Dendritic cell treated with granulocyte-macrophage colony-stimulating factor and Interleukin-4, amounts not matched to agents 40 ng/mL and 50 ng/mL, for 4 days (primary cell): ENCODE data around the gene GSC2.
A peak's percentile ranks its signal among the peaks of the same experiment; 100 is the strongest.

Experiments used
- H3K27ac Mint-ChIP-seq: one replicate; pipeline ENCODE4 v1.8.0; 2022; ENCODE audit warnings: mild to moderate bottlenecking, mixed read lengths
- H3K27me3 Mint-ChIP-seq: one replicate; pipeline ENCODE4 v1.8.0; 2022; ENCODE audit warnings: mild to moderate bottlenecking, mixed read lengths
- H3K36me3 Mint-ChIP-seq: one replicate; pipeline ENCODE4 v1.8.0; 2022; ENCODE audit warnings: low read depth, mixed read lengths
- H3K4me1 Mint-ChIP-seq: one replicate; pipeline ENCODE4 v1.8.0; 2022; ENCODE audit warnings: low read depth, mixed read lengths
- H3K4me3 Mint-ChIP-seq: one replicate; pipeline ENCODE4 v1.8.0; 2022; ENCODE audit warnings: mild to moderate bottlenecking, moderate library complexity, mixed read lengths
- H3K9me3 Mint-ChIP-seq: one replicate; pipeline ENCODE4 v1.8.0; 2022; ENCODE audit warnings: mixed read lengths
- intact Hi-C: fragments of 100-400 bp; cut with micrococcal nuclease; formaldehyde crosslinking; loops from one replicate; pipeline ENCODE4 v1.15.0; 2022

Gene GSC2

GRCh38 chr22:19181786-19182471 lies 31.8 kb upstream of the GSC2 start:
- Mint-ChIP-seq H3K27me3 (no peaks in the 10 kb centered on the region), H3K27ac (no peak overlapping the region), H3K36me3 (peaks cover 3% of the 10 kb centered on the region), H3K4me3 (no peak overlapping the region), H3K4me1 (peaks cover 15% of the 10 kb centered on the region), H3K9me3 (no peaks in the 10 kb centered on the region)
- intact Hi-C loops, result no loop called here

GRCh38 chr22:19180740-19181410 lies 30.8 kb upstream of the GSC2 start:
- intact Hi-C loops, result no loop called here
- Mint-ChIP-seq H3K36me3 (peaks cover 13% of the 10 kb centered on the region), H3K4me1 (peaks cover 25% of the 10 kb centered on the region), H3K27me3 (no peaks in the 10 kb centered on the region), H3K27ac (no peak overlapping the region), H3K4me3 (no peak overlapping the region), H3K9me3 (no peaks in the 10 kb centered on the region)

DNA sequence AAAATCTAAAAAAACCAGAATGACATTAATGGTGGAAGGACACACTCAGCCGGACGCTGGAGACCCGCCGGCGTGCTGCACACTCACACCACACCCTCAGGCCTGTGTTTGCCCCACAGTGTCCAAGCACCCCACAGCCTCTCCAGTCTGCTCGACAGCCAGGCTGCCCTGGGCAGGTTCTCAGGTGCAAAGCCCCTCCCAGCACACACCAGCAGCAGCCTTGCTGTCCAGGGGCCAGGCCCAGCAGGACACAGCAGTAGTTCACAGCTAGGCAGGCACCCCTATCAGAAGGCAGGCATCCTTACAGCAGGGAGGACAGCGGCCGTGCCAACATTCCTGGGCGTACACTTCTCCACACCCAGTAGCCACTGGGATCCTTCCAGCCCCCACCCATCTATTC lies 30.1 kb upstream of the GSC2 start:
- intact Hi-C loops, result no loop called here
- peaks cover 32% of the 10 kb centered on the region for H3K4me1 Mint-ChIP-seq
- no peak overlapping the region for H3K4me3 Mint-ChIP-seq

GRCh38 chr22:19179497-19180048 lies 29.5 kb upstream of the GSC2 start:
- Mint-ChIP-seq H3K9me3 (no peaks in the 10 kb centered on the region), H3K4me1 (peaks cover 38% of the 10 kb centered on the region), H3K27ac (peak overlapping the region; percentile 64)

More for the DNA sequence above, 30.1 kb upstream of the GSC2 start:
- H3K36me3 Mint-ChIP-seq, result peaks cover 20% of the 10 kb centered on the region
- no peaks in the 10 kb centered on the region for H3K9me3 Mint-ChIP-seq
- H3K27ac Mint-ChIP-seq, result no peak overlapping the region
- no peaks in the 10 kb centered on the region for H3K27me3 Mint-ChIP-seq

GRCh38 chr22:19178657-19179496 lies 28.8 kb upstream of the GSC2 start, which contains the start of gene SLC25A1:
Gene SLC25A1 (minus strand): TSS chr22:19178736. CDS start chr22:19178673, 63 bp downstream.
- peak within 1 kb of the TSS; percentile 82 for H3K4me3 Mint-ChIP-seq
- H3K27me3 Mint-ChIP-seq, result no peaks in the 10 kb centered on the region
- H3K36me3 Mint-ChIP-seq, result peaks cover 22% of the 10 kb centered on the region
- H3K27ac Mint-ChIP-seq, result peak within 1 kb of the TSS; percentile 64
- intact Hi-C loops, result loop anchor here (1.0 to 2.0 kb wide), 5 partner anchors 34 to 300 kb away; partner anchors contain the start of genes CDC45, CLTCL1, DGCR2 and ESS2
- peaks cover 45% of the 10 kb centered on the region for H3K4me1 Mint-ChIP-seq
- no peaks in the 10 kb centered on the region for H3K9me3 Mint-ChIP-seq

More at GRCh38 chr22:19179497-19180048, 29.5 kb upstream of the GSC2 start:
- Mint-ChIP-seq H3K4me3 (peak overlapping the region; percentile 76), H3K27me3 (no peaks in the 10 kb centered on the region), H3K36me3 (peaks cover 22% of the 10 kb centered on the region)
- intact Hi-C loops, result loop anchor here (1.0 to 2.0 kb wide), 5 partner anchors 35 to 299 kb away; partner anchors contain the start of genes CDC45, CLTCL1, DGCR2 and ESS2

DNA sequence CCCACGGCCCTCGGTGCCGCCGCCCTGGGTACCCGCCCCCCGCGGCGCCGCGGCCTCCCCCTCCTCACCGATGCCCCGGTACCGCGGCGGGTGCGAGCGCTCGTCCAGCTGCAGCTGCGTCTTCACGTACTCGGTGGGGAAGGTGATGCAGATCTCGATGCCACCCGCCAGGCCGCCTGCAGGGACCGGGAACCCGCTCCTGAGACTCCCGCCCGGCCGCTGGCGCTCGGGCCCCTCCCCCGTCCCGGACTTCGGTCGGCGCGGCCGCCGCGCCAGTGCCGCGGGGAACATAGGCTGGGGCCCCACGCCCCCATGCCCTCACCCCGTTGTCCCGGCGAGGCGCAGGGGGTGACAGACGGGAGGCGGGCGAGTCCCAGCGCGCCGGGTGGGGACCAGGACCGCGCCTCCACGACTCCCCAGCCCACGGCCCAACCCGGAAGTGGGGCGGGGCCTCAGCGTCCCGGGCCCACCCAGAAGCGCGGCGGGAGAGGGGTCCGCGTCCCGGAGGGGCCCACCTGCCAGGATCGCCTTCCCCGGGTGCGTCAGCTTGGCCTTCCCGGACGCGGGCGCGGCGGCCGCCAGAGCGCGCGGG lies 28.1 kb upstream of the GSC2 start:
- Mint-ChIP-seq H3K4me3 (peak overlapping the region; percentile 82), H3K27me3 (no peaks in the 10 kb centered on the region), H3K27ac (peak overlapping the region; percentile 21), H3K9me3 (no peaks in the 10 kb centered on the region), H3K4me1 (peaks cover 53% of the 10 kb centered on the region), H3K36me3 (peaks cover 22% of the 10 kb centered on the region)
- intact Hi-C loops, result loop anchor here (2.0 kb wide), 4 partner anchors 33 to 301 kb away; partner anchors contain the start of genes CDC45, CLTCL1, DGCR2 and ESS2

DNA sequence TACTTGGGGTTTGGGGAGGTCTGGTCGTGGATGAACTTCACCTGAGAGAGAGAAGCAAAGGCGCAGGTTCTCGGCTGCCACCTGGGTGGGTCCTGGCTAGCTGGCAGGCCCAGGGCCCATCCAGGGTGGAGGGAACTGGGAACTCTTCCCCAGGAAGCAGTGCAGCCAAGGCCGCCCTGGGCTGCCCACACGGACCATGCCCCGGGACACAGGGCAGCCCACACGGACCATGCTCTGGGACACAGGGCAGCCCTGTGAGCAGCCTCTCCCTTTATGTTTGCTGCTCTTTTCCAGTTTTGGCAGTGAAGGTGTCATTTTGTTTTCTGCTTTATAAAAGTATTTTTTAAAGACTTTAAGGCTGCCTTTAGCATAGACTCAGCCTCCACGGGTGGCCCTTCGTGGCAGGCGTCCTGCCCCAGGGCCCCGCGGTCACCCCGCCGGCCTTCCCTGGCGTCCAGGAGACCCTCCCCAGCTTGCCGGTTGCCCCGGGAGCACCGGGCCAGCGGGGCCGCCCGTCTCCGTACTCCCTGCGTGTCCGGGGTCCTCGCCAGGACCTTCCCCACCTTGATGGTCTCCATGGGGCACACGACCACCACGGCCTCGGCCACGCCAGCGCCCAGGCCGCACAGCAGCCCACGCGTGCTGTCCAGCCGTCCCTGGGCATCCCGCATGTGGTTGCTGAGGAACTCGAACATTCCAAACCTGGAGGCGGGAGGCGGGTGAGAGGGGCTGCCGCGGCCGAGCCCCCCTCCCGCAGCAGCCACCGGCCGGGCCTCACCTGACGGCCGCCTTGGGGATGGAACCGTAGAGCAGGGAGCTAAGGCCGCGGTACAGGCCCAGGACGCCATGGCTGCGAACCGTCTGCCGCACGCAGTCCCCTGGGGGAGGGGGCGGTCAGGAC lies 27.3 kb upstream of the GSC2 start:
- intact Hi-C loops, result loop anchor here (2.0 kb wide), 4 partner anchors 33 to 301 kb away; partner anchors contain the start of genes CDC45, CLTCL1, DGCR2 and ESS2
- Mint-ChIP-seq H3K4me1 (peaks cover 60% of the 10 kb centered on the region), H3K36me3 (peaks cover 22% of the 10 kb centered on the region), H3K27me3 (no peaks in the 10 kb centered on the region), H3K4me3 (peak overlapping the region; percentile 82), H3K9me3 (no peaks in the 10 kb centered on the region), H3K27ac (peak overlapping the region; percentile 21)

DNA sequence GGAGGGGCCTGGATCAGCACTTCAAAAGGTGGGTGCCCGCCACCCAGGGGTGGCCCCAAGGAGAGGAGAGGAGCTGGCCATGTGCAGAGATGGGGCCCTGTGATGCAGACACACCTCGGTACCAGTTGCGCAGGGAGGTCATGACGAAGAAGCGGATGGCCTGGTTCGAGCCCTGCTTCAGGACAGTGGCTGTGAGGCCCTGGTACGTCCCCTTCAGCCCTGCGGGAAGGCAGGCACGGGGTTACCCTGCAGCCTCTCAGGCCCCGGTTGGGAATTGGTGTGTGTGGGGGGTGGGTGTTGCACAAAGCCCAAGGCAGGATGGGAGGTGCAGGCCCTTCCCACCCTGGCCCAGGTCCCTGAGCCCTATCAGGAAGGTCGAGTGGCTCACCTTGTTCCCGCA lies 26.6 kb upstream of the GSC2 start:
- Mint-ChIP-seq H3K36me3 (peaks cover 26% of the 10 kb centered on the region), H3K27ac (no peak overlapping the region), H3K4me1 (peaks cover 66% of the 10 kb centered on the region), H3K27me3 (no peaks in the 10 kb centered on the region), H3K9me3 (no peaks in the 10 kb centered on the region), H3K4me3 (no peak overlapping the region)
- intact Hi-C loops, result no loop called here

DNA sequence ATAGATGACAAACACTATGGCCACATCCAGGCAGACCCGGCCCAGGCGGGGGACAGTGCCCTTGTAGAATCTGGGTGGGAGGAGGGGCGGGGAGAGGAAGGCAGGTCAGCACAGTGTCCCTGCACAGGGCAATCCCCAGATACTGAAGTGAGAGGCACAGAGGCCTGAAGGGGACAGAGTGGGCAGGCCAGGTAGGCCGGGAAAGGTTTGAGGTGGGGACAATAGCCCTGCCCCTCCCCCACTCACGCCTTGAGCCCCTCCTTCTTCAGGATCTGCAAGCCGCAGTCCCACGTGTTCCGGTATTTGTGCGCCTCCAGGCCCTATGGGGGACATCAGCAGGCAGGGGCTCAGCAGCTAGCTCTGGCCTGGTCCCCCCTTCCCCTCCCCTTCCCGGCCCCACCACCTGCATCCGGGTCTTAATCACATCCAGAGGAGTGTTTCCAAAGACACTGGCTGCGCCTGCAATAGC lies 26.1 kb upstream of the GSC2 start:
- Mint-ChIP-seq H3K4me1 (peaks cover 66% of the 10 kb centered on the region), H3K27me3 (no peaks in the 10 kb centered on the region), H3K9me3 (no peaks in the 10 kb centered on the region), H3K27ac (no peak overlapping the region), H3K36me3 (peaks cover 31% of the 10 kb centered on the region), H3K4me3 (no peak overlapping the region)
- intact Hi-C loops, result no loop called here

GRCh38 chr22:19175602-19176174 lies 25.6 kb upstream of the GSC2 start:
- Mint-ChIP-seq H3K4me1 (peaks cover 71% of the 10 kb centered on the region), H3K4me3 (no peak overlapping the region), H3K9me3 (no peaks in the 10 kb centered on the region), H3K36me3 (peaks cover 36% of the 10 kb centered on the region), H3K27ac (no peak overlapping the region), H3K27me3 (peaks cover 3% of the 10 kb centered on the region)
- intact Hi-C loops, result no loop called here

- H3K9me3 Mint-ChIP-seq, result no peaks in the 10 kb centered on the region
- intact Hi-C loops, result no loop called here
- H3K4me3 Mint-ChIP-seq, result no peak overlapping the region
- H3K4me1 Mint-ChIP-seq, result peaks cover 76% of the 10 kb centered on the region
- no peak overlapping the region for H3K27ac Mint-ChIP-seq
- peaks cover 37% of the 10 kb centered on the region for H3K36me3 Mint-ChIP-seq
- peaks cover 9% of the 10 kb centered on the region for H3K27me3 Mint-ChIP-seq
Measured at GRCh38 chr22:19175026-19175601, 25.0 kb upstream of the GSC2 start.
